ENCODE results near the gene P4HB.

Gene P4HB

GRCh38 chr17:81831563-81831956, 28.8 kb downstream of the P4HB start:
- H3K4me1 Mint-ChIP-seq (ENCODE audit: low read depth): peaks cover 52% of the 10 kb centered on the region
- intact Hi-C loops (cut with micrococcal nuclease): no loop called here
- H3K9me3 Mint-ChIP-seq: no peaks in the 10 kb centered on the region
- peak overlapping the region; percentile 97 for H3K27ac Mint-ChIP-seq
- peak overlapping the region; percentile 90 for H3K4me3 Mint-ChIP-seq
- peaks cover 18% of the 10 kb centered on the region for H3K36me3 Mint-ChIP-seq (ENCODE audit: low read depth)
- no peaks in the 10 kb centered on the region for H3K27me3 Mint-ChIP-seq

- intact Hi-C loops (cut with micrococcal nuclease): no loop called here
- Mint-ChIP-seq H3K36me3 (ENCODE audit: low read depth) (peaks cover 18% of the 10 kb centered on the region), H3K9me3 (no peaks in the 10 kb centered on the region), H3K4me1 (ENCODE audit: low read depth) (peaks cover 48% of the 10 kb centered on the region), H3K27ac (no peak overlapping the region), H3K27me3 (no peaks in the 10 kb centered on the region), H3K4me3 (no peak overlapping the region)
These were observed 30.5 kb downstream of the P4HB start for GRCh38 chr17:81829858-81830257.

DNA sequence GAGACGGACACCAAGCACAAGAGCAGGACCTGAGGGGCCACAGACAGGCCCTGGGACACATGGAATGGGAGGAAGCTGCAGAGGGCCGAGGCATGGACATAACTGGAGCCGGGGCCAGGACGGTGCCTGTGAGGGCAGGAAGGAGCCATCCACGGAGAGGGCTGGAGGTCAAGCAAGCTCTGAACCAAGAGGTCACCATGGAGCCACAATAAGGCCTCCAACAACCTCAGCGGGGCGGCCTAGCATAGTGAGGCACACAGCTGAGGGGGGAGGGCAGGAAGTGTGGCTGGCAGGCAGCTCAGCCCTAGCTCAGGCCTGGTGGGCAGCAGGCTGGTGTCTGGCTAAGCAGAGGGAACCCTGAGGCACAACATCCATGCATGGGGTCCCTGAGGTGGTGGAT, 31.7 kb downstream of the P4HB start:
- no peak overlapping the region for H3K4me3 Mint-ChIP-seq
- no peak overlapping the region for H3K27ac Mint-ChIP-seq
- peaks cover 29% of the 10 kb centered on the region for H3K36me3 Mint-ChIP-seq (ENCODE audit: low read depth)

GRCh38 chr17:81825841-81826466, 34.4 kb downstream of the P4HB start:
- no peaks in the 10 kb centered on the region for H3K27me3 Mint-ChIP-seq
- H3K36me3 Mint-ChIP-seq (ENCODE audit: low read depth): peaks cover 38% of the 10 kb centered on the region
- peak overlapping the region; percentile 7 for H3K27ac Mint-ChIP-seq
- intact Hi-C loops (cut with micrococcal nuclease): no loop called here
- no peaks in the 10 kb centered on the region for H3K9me3 Mint-ChIP-seq
- no peak overlapping the region for H3K4me3 Mint-ChIP-seq
- H3K4me1 Mint-ChIP-seq (ENCODE audit: low read depth): peaks cover 58% of the 10 kb centered on the region

More for the DNA sequence above, 31.7 kb downstream of the P4HB start:
- H3K9me3 Mint-ChIP-seq: no peaks in the 10 kb centered on the region
- intact Hi-C loops (cut with micrococcal nuclease): no loop called here
- no peaks in the 10 kb centered on the region for H3K27me3 Mint-ChIP-seq
- peaks cover 51% of the 10 kb centered on the region for H3K4me1 Mint-ChIP-seq (ENCODE audit: low read depth)

DNA sequence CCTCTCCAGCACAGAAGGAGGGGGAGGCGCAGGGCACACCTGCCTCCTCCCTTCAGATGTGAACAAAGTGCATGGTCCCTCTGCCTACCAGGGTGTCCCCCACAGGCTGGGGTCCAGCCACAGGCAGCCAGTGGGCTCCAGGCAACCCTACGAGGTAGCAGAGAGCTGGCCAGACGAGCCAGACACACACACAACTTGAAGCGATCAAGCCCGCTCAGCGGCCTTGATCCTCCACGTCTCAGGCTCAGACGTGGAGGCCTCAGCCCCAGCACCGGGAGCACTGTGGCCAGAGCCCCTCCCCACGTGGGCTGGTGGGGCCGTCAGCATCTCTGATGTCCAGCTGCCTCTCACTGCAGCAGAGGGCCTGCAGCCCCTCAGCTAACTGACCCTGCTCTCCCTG, 35.7 kb downstream of the P4HB start:
- intact Hi-C loops (cut with micrococcal nuclease): loop anchor here (5.0 kb wide), 1 partner anchor 38 kb away; the partner anchor contains the start of gene P4HB
- H3K9me3 Mint-ChIP-seq: no peaks in the 10 kb centered on the region
- H3K27ac Mint-ChIP-seq: peak overlapping the region; percentile 95
- H3K4me3 Mint-ChIP-seq: no peak overlapping the region
- peaks cover 47% of the 10 kb centered on the region for H3K4me1 Mint-ChIP-seq (ENCODE audit: low read depth)
- peaks cover 29% of the 10 kb centered on the region for H3K36me3 Mint-ChIP-seq (ENCODE audit: low read depth)
- H3K27me3 Mint-ChIP-seq: peaks cover 3% of the 10 kb centered on the region

GRCh38 chr17:81823820-81824550, 36.4 kb downstream of the P4HB start:
- no peak overlapping the region for H3K4me3 Mint-ChIP-seq
- H3K9me3 Mint-ChIP-seq: no peaks in the 10 kb centered on the region
- peaks cover 43% of the 10 kb centered on the region for H3K4me1 Mint-ChIP-seq (ENCODE audit: low read depth)
- peaks cover 7% of the 10 kb centered on the region for H3K27me3 Mint-ChIP-seq
- peak overlapping the region; percentile 95 for H3K27ac Mint-ChIP-seq
- H3K36me3 Mint-ChIP-seq (ENCODE audit: low read depth): peaks cover 29% of the 10 kb centered on the region
- intact Hi-C loops (cut with micrococcal nuclease): loop anchor here (5.0 kb wide), 1 partner anchor 38 kb away; the partner anchor contains the start of gene P4HB

- H3K27me3 Mint-ChIP-seq: peaks cover 7% of the 10 kb centered on the region
- H3K4me3 Mint-ChIP-seq: no peak overlapping the region
- peaks cover 36% of the 10 kb centered on the region for H3K4me1 Mint-ChIP-seq (ENCODE audit: low read depth)
- peaks cover 29% of the 10 kb centered on the region for H3K36me3 Mint-ChIP-seq (ENCODE audit: low read depth)
- peak overlapping the region; percentile 95 for H3K27ac Mint-ChIP-seq
- intact Hi-C loops (cut with micrococcal nuclease): loop anchor here (1.0 to 5.0 kb wide), 2 partner anchors 9 to 39 kb away; partner anchors contain the start of gene P4HB
- no peaks in the 10 kb centered on the region for H3K9me3 Mint-ChIP-seq
These were observed 37.1 kb downstream of the P4HB start for GRCh38 chr17:81822996-81823819.

DNA sequence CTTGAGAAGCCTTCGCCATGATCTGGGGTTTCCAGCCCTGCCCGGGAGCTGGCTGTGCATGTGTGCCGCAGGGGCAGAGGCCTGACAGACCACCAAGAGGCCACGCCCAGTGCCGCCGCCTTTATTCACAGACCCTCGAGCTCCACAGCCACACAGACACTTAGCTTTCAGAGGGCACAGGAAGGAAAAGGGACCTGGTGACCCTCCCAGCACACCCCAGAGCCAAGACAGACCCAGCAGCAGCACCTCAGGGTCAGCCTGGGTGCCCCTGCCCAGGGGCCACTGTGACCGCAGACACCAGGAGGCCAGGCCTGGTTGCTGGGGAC, 38.1 kb downstream of the P4HB start:
- intact Hi-C loops (cut with micrococcal nuclease): loop anchor here (1.0 to 5.0 kb wide), 2 partner anchors 10 to 40 kb away; partner anchors contain the start of gene P4HB
- peaks cover 43% of the 10 kb centered on the region for H3K4me1 Mint-ChIP-seq (ENCODE audit: low read depth)
- H3K4me3 Mint-ChIP-seq: no peak overlapping the region
- H3K36me3 Mint-ChIP-seq (ENCODE audit: low read depth): peaks cover 29% of the 10 kb centered on the region
- peak overlapping the region; percentile 95 for H3K27ac Mint-ChIP-seq
- H3K27me3 Mint-ChIP-seq: peaks cover 14% of the 10 kb centered on the region
- H3K9me3 Mint-ChIP-seq: no peaks in the 10 kb centered on the region

- no peaks in the 10 kb centered on the region for H3K9me3 Mint-ChIP-seq
- H3K36me3 Mint-ChIP-seq (ENCODE audit: low read depth): peaks cover 29% of the 10 kb centered on the region
- H3K4me1 Mint-ChIP-seq (ENCODE audit: low read depth): peaks cover 43% of the 10 kb centered on the region
- H3K27me3 Mint-ChIP-seq: peaks cover 17% of the 10 kb centered on the region
- H3K27ac Mint-ChIP-seq: peak overlapping the region; percentile 95
- intact Hi-C loops (cut with micrococcal nuclease): loop anchor here (1.0 to 5.0 kb wide), 2 partner anchors 11 to 41 kb away; partner anchors contain the start of gene P4HB
- H3K4me3 Mint-ChIP-seq: peak overlapping the region; percentile 48
These were observed 38.6 kb downstream of the P4HB start for GRCh38 chr17:81821603-81822311.

- H3K36me3 Mint-ChIP-seq (ENCODE audit: low read depth): peaks cover 29% of the 10 kb centered on the region
- peak overlapping the region; percentile 95 for H3K27ac Mint-ChIP-seq
- peaks cover 41% of the 10 kb centered on the region for H3K4me1 Mint-ChIP-seq (ENCODE audit: low read depth)
- H3K4me3 Mint-ChIP-seq: no peak overlapping the region
- H3K9me3 Mint-ChIP-seq: no peaks in the 10 kb centered on the region
- peaks cover 21% of the 10 kb centered on the region for H3K27me3 Mint-ChIP-seq
- intact Hi-C loops (cut with micrococcal nuclease): loop anchor here (5.0 kb wide), 1 partner anchor 41 kb away; the partner anchor contains the start of gene P4HB
These were observed 39.2 kb downstream of the P4HB start for GRCh38 chr17:81821147-81821546.

- Mint-ChIP-seq H3K36me3 (ENCODE audit: low read depth) (peaks cover 28% of the 10 kb centered on the region), H3K27me3 (peaks cover 22% of the 10 kb centered on the region), H3K4me1 (ENCODE audit: low read depth) (peaks cover 37% of the 10 kb centered on the region), H3K27ac (no peak overlapping the region), H3K9me3 (no peaks in the 10 kb centered on the region), H3K4me3 (no peak overlapping the region)
- intact Hi-C loops (cut with micrococcal nuclease): loop anchor here (5.0 kb wide), 1 partner anchor 43 kb away; the partner anchor contains the start of gene P4HB
These were observed 40.6 kb downstream of the P4HB start for GRCh38 chr17:81819708-81820107.

- no peak overlapping the region for H3K27ac Mint-ChIP-seq
- H3K4me1 Mint-ChIP-seq (ENCODE audit: low read depth): peaks cover 28% of the 10 kb centered on the region
- intact Hi-C loops (cut with micrococcal nuclease): no loop called here
- H3K9me3 Mint-ChIP-seq: no peaks in the 10 kb centered on the region
- no peak overlapping the region for H3K4me3 Mint-ChIP-seq
- H3K36me3 Mint-ChIP-seq (ENCODE audit: low read depth): peaks cover 9% of the 10 kb centered on the region
- peaks cover 22% of the 10 kb centered on the region for H3K27me3 Mint-ChIP-seq
These were observed 42.6 kb downstream of the P4HB start for GRCh38 chr17:81817758-81818147.

DNA sequence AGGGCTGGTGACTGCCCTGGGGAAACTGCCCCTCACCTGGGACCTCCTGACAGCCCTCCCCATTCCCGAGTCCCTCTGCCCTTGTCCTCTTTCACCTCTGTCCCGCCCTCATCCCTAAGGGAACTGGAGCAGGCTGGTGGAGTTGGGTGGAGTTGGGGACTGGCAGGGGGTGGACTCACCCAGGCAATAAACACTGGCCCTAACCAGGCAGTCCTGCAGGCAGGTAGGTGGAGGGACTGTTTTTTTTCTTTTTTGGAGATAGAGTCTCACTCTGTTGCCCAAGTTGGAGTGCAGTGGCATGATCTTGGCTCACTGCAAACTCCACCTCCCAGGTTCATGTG, 44.7 kb downstream of the P4HB start:
- no peak overlapping the region for H3K27ac Mint-ChIP-seq
- no peak overlapping the region for H3K4me3 Mint-ChIP-seq
- intact Hi-C loops (cut with micrococcal nuclease): no loop called here
- no peaks in the 10 kb centered on the region for H3K36me3 Mint-ChIP-seq (ENCODE audit: low read depth)
- peaks cover 26% of the 10 kb centered on the region for H3K27me3 Mint-ChIP-seq
- peaks cover 8% of the 10 kb centered on the region for H3K4me1 Mint-ChIP-seq (ENCODE audit: low read depth)
- H3K9me3 Mint-ChIP-seq: no peaks in the 10 kb centered on the region
